Measurements from ENCODE around the gene KDM4B.

KDM4B gene

GRCh38 chr19:5012688-5013457, 44.0 kb downstream of the KDM4B start:
- DNase-seq (ENCODE audit: low read depth in 2 of 2) = no peak

- no peak for DNase-seq (ENCODE audit: low read depth in 2 of 2)
Observed at GRCh38 chr19:5013761-5014160, 44.8 kb downstream of the KDM4B start.

GRCh38 chr19:5014941-5015340, 46.0 kb downstream of the KDM4B start:
- no peak for DNase-seq (ENCODE audit: low read depth in 2 of 2)

- no peak for DNase-seq (ENCODE audit: low read depth in 2 of 2)
Observed at GRCh38 chr19:5016268-5016667, 47.4 kb downstream of the KDM4B start.

GRCh38 chr19:5016781-5017180, 47.9 kb downstream of the KDM4B start:
- no peak for DNase-seq (ENCODE audit: low read depth in 2 of 2)

GRCh38 chr19:5017235-5017634, 48.3 kb downstream of the KDM4B start:
- DNase-seq (ENCODE audit: low read depth in 2 of 2) = no peak

- no peak for DNase-seq (ENCODE audit: low read depth in 2 of 2)
Observed at GRCh38 chr19:5018224-5019015, 49.5 kb downstream of the KDM4B start.

GRCh38 chr19:5020368-5020767, 51.5 kb downstream of the KDM4B start:
- no peak for DNase-seq (ENCODE audit: low read depth in 2 of 2)

- no peak for DNase-seq (ENCODE audit: low read depth in 2 of 2)
Observed at GRCh38 chr19:5021046-5021445, 52.1 kb downstream of the KDM4B start.

GRCh38 chr19:5022066-5022860, 53.4 kb downstream of the KDM4B start:
- DNase-seq (ENCODE audit: low read depth in 2 of 2) = no peak

GRCh38 chr19:5023128-5023571, 54.2 kb downstream of the KDM4B start:
- no peak for DNase-seq (ENCODE audit: low read depth in 2 of 2)

GRCh38 chr19:5024282-5024681, 55.4 kb downstream of the KDM4B start:
- DNase-seq (ENCODE audit: low read depth in 2 of 2) = no peak

- DNase-seq (ENCODE audit: low read depth in 2 of 2) = no peak
Observed at GRCh38 chr19:5025027-5025426, 56.1 kb downstream of the KDM4B start.

- DNase-seq (ENCODE audit: low read depth in 2 of 2) = no peak
Observed at GRCh38 chr19:5026706-5027273, 57.9 kb downstream of the KDM4B start.

- no peak for DNase-seq (ENCODE audit: low read depth in 2 of 2)
Observed at GRCh38 chr19:5028229-5028886, 59.4 kb downstream of the KDM4B start.

- DNase-seq (ENCODE audit: low read depth in 2 of 2) = peak; percentile 25 to 48
Observed at GRCh38 chr19:5029596-5029995, 60.7 kb downstream of the KDM4B start.

- DNase-seq (ENCODE audit: low read depth in 2 of 2) = no peak
Observed at GRCh38 chr19:5030136-5030820, 61.4 kb downstream of the KDM4B start.

- no peak for DNase-seq (ENCODE audit: low read depth in 2 of 2)
Observed at GRCh38 chr19:5030822-5031221, 61.9 kb downstream of the KDM4B start.

- DNase-seq (ENCODE audit: low read depth in 2 of 2) = peak; percentile 52 to 73
Observed at GRCh38 chr19:5031231-5032100, 62.6 kb downstream of the KDM4B start.
